ENCODE data around the gene MYO1H. TPM values are rescaled to one million over a fixed set of nuclear protein-coding genes. Genes with fewer than 3 reads are reported as not detected.

MYO1H gene
- total and polyA plus RNA-seq, 5 donors from 2014 or later = 0.14 TPM; not detected in 4

DNA sequence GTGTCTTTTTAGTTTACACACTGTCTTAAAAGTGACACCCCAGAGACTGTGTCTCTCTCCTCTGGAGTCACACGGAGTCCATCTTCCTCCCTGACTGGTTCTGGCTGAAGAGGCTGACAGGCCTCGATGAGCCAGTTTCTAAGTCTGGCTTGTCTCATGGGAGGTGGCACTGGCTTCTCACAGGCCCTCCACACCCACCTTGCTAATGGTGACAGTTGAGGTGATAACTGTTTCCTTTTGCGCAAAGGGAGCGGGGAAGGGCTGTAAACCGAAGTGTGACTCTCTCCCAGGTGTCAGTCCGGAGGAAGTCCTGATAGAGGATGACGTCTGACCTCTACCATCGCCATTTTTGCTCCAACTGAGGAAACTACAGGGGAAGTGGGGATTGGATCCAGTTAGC lies 99.2 kb downstream of the MYO1H start:
- Mint-ChIP-seq H3K27ac (no peak overlapping the region), H3K4me3 (no peak overlapping the region), H3K36me3 (peaks cover 34% of the 10 kb centered on the region), H3K27me3 (no peaks in the 10 kb centered on the region), H3K9me3 (no peaks in the 10 kb centered on the region), H3K4me1 (peaks cover 0 to 7% (median under 1%) of the 10 kb centered on the region in 4 donors)
- Histone ChIP-seq H3K9me3 (ENCODE audit: control insufficient read depth in 2 of 2, low read length in 2 of 2) (no peaks in the 10 kb centered on the region), H3K27ac (ENCODE audit: insufficient read depth, low read length, poor library complexity, severe bottlenecking) (no peak overlapping the region), H3K36me3 (ENCODE audit: control insufficient read depth, insufficient read depth, low read length) (peaks cover 52% of the 10 kb centered on the region), H3K4me3 (ENCODE audit: low read depth, low read length) (no peak overlapping the region), H3K27me3 (ENCODE audit: control insufficient read depth, insufficient read depth, low read length) (no peaks in the 10 kb centered on the region), H3K4me1 (ENCODE audit: control insufficient read depth, insufficient read depth, low read length, poor library complexity, severe bottlenecking) (no peaks in the 10 kb centered on the region)
- DNase-seq = no peak
- ATAC-seq (ENCODE audit: low read depth in 2 of 2) = no peak

- peaks cover 57% of the 10 kb centered on the region for H3K36me3 ChIP-seq (ENCODE audit: control insufficient read depth, insufficient read depth, low read length)
- no peak overlapping the region for H3K27ac ChIP-seq (ENCODE audit: insufficient read depth, low read length, poor library complexity, severe bottlenecking)
- no peaks in the 10 kb centered on the region for H3K27me3 Mint-ChIP-seq
- H3K9me3 ChIP-seq (ENCODE audit: control insufficient read depth in 2 of 2, low read length in 2 of 2) = no peaks in the 10 kb centered on the region
- H3K9me3 Mint-ChIP-seq = no peaks in the 10 kb centered on the region
- ATAC-seq (ENCODE audit: low read depth in 2 of 2) (no peak), DNase-seq (no peak)
- H3K27ac Mint-ChIP-seq = no peak overlapping the region
- peaks cover 0 to 6% (median under 1%) of the 10 kb centered on the region in 4 donors for H3K4me1 Mint-ChIP-seq
- H3K36me3 Mint-ChIP-seq = peaks cover 37% of the 10 kb centered on the region
- H3K27me3 ChIP-seq (ENCODE audit: control insufficient read depth, insufficient read depth, low read length) = no peaks in the 10 kb centered on the region
- H3K4me3 Mint-ChIP-seq = no peak overlapping the region
- no peaks in the 10 kb centered on the region for H3K4me1 ChIP-seq (ENCODE audit: control insufficient read depth, insufficient read depth, low read length, poor library complexity, severe bottlenecking)
- H3K4me3 ChIP-seq (ENCODE audit: low read depth, low read length) = no peak overlapping the region
Measured at GRCh38 chr12:109447482-109447881, 99.8 kb downstream of the MYO1H start.

DNA sequence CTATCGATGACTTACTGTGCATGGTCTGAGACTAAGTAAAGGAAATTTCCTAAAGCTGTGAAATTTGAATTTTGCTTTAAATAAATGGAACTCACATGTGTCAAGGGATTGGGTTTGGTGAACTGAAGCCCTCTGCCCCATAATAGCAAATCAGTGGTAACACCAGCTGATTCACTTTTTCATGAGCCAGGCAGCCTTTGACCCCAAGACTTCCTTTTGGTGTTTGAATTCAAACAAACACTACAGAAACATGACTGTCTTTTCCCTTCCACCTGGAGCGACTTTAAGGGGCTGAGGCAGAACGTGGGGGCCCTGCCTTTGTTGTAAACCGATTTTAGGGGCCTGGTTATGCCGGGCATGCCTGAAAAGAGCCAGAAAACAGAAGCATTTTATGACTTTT lies 100.6 kb downstream of the MYO1H start:
- H3K27ac ChIP-seq (ENCODE audit: insufficient read depth, low read length, poor library complexity, severe bottlenecking) = no peak overlapping the region
- Mint-ChIP-seq H3K4me1 (peaks cover 0 to 5% (median under 1%) of the 10 kb centered on the region in 4 donors), H3K4me3 (no peak overlapping the region), H3K9me3 (no peaks in the 10 kb centered on the region), H3K27me3 (no peaks in the 10 kb centered on the region), H3K36me3 (peaks cover 37% of the 10 kb centered on the region), H3K27ac (no peak overlapping the region)
- H3K27me3 ChIP-seq (ENCODE audit: control insufficient read depth, insufficient read depth, low read length) = no peaks in the 10 kb centered on the region
- H3K36me3 ChIP-seq (ENCODE audit: control insufficient read depth, insufficient read depth, low read length) = peaks cover 65% of the 10 kb centered on the region
- no peaks in the 10 kb centered on the region for H3K9me3 ChIP-seq (ENCODE audit: control insufficient read depth in 2 of 2, low read length in 2 of 2)
- no peak for DNase-seq
- ATAC-seq (ENCODE audit: low read depth in 2 of 2) = no peak
- H3K4me1 ChIP-seq (ENCODE audit: control insufficient read depth, insufficient read depth, low read length, poor library complexity, severe bottlenecking) = no peaks in the 10 kb centered on the region
- H3K4me3 ChIP-seq (ENCODE audit: low read depth, low read length) = no peak overlapping the region

DNA sequence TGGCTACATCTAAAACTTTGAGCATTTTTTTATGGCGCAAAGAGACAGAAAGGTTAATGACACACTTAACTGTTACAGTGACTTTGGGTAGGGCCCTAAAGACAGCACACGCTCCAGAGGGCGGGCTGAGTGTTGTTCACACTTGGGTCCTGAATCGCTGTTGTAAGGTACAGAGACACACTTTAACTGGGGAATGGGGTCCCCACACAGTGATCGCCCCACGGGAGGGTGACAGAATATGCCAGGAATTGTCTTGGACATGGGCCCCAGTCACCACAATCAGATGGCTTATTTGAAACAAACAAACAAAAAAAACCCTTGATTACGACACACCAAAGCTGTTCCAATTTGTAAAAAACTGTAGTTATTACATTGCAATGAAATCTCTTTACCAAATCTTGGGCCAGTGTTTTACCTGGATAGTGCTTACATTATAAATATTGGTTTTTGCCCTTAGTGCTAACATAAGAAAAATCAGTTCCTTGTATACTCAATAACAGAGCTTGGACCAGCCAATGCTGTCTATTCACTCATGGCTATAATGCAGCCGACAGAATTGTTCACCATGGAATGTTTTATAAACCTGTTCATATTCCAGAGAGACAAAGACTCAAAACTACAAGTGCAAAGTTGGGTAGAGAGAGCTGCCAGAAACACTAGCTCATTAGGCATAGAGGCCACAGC lies 101.1 kb downstream of the MYO1H start:
- Mint-ChIP-seq H3K36me3 (peaks cover 37% of the 10 kb centered on the region), H3K4me3 (no peak overlapping the region), H3K9me3 (no peaks in the 10 kb centered on the region), H3K4me1 (peaks cover 0 to 5% (median under 1%) of the 10 kb centered on the region in 4 donors), H3K27me3 (no peaks in the 10 kb centered on the region), H3K27ac (no peak overlapping the region)
- Histone ChIP-seq H3K4me1 (ENCODE audit: control insufficient read depth, insufficient read depth, low read length, poor library complexity, severe bottlenecking) (no peaks in the 10 kb centered on the region), H3K9me3 (ENCODE audit: control insufficient read depth in 2 of 2, low read length in 2 of 2) (no peaks in the 10 kb centered on the region), H3K4me3 (ENCODE audit: low read depth, low read length) (no peak overlapping the region), H3K36me3 (ENCODE audit: control insufficient read depth, insufficient read depth, low read length) (peaks cover 71% of the 10 kb centered on the region), H3K27ac (ENCODE audit: insufficient read depth, low read length, poor library complexity, severe bottlenecking) (no peak overlapping the region), H3K27me3 (ENCODE audit: control insufficient read depth, insufficient read depth, low read length) (no peaks in the 10 kb centered on the region)
- DNase-seq (no peak), ATAC-seq (ENCODE audit: low read depth in 2 of 2) (no peak)

GRCh38 chr12:109449845-109450532 lies 102.3 kb downstream of the MYO1H start:
- peak in 1 of 3 donors; percentile 38 for DNase-seq
- Mint-ChIP-seq H3K27me3 (no peaks in the 10 kb centered on the region), H3K27ac (no peak overlapping the region), H3K4me3 (peak overlapping the region in 1 of 4 donors; percentile 54), H3K36me3 (peaks cover 44% of the 10 kb centered on the region), H3K4me1 (peaks cover 0 to 5% (median under 1%) of the 10 kb centered on the region in 4 donors), H3K9me3 (no peaks in the 10 kb centered on the region)
- no peak overlapping the region for H3K27ac ChIP-seq (ENCODE audit: insufficient read depth, low read length, poor library complexity, severe bottlenecking)
- no peaks in the 10 kb centered on the region for H3K27me3 ChIP-seq (ENCODE audit: control insufficient read depth, insufficient read depth, low read length)
- no peaks in the 10 kb centered on the region for H3K9me3 ChIP-seq (ENCODE audit: control insufficient read depth in 2 of 2, low read length in 2 of 2)
- no peak for ATAC-seq (ENCODE audit: low read depth in 2 of 2)
- no peak overlapping the region for H3K4me3 ChIP-seq (ENCODE audit: low read depth, low read length)
- H3K36me3 ChIP-seq (ENCODE audit: control insufficient read depth, insufficient read depth, low read length) = peaks cover 80% of the 10 kb centered on the region
- no peaks in the 10 kb centered on the region for H3K4me1 ChIP-seq (ENCODE audit: control insufficient read depth, insufficient read depth, low read length, poor library complexity, severe bottlenecking)

DNA sequence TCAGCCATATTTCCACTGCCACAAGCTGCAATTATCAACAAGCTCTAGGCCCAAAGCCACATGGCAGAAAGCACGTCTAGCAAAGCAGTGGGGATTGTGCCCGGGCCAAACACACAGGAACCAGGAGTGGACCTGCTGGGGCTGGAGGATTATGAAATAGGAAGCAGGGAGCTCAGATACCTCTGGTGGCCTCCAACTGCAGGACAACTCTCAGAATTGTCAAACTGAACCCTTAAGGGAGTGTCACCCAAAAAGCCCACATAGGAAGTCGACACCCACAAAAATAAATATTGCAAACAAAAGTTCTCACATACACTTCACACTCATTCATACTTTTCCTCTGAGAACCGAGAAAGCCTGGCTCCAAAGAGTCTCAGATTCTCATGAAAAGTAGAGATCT lies 103.3 kb downstream of the MYO1H start:
- peak in 1 of 3 donors; percentile 27 for DNase-seq
- Histone ChIP-seq H3K27ac (ENCODE audit: insufficient read depth, low read length, poor library complexity, severe bottlenecking) (no peak overlapping the region), H3K27me3 (ENCODE audit: control insufficient read depth, insufficient read depth, low read length) (no peaks in the 10 kb centered on the region), H3K9me3 (ENCODE audit: control insufficient read depth in 2 of 2, low read length in 2 of 2) (no peaks in the 10 kb centered on the region), H3K4me1 (ENCODE audit: control insufficient read depth, insufficient read depth, low read length, poor library complexity, severe bottlenecking) (no peaks in the 10 kb centered on the region), H3K36me3 (ENCODE audit: control insufficient read depth, insufficient read depth, low read length) (peaks cover 86% of the 10 kb centered on the region), H3K4me3 (ENCODE audit: low read depth, low read length) (no peak overlapping the region)
- no peaks in the 10 kb centered on the region for H3K27me3 Mint-ChIP-seq
- H3K4me3 Mint-ChIP-seq = no peak overlapping the region
- H3K36me3 Mint-ChIP-seq = peaks cover 44% of the 10 kb centered on the region
- ATAC-seq (ENCODE audit: low read depth in 2 of 2) = no peak
- H3K4me1 Mint-ChIP-seq = peaks cover 0 to 5% (median under 1%) of the 10 kb centered on the region in 4 donors
- no peaks in the 10 kb centered on the region for H3K9me3 Mint-ChIP-seq
- peak overlapping the region in 1 of 3 donors; percentile 43 for H3K27ac Mint-ChIP-seq

DNA sequence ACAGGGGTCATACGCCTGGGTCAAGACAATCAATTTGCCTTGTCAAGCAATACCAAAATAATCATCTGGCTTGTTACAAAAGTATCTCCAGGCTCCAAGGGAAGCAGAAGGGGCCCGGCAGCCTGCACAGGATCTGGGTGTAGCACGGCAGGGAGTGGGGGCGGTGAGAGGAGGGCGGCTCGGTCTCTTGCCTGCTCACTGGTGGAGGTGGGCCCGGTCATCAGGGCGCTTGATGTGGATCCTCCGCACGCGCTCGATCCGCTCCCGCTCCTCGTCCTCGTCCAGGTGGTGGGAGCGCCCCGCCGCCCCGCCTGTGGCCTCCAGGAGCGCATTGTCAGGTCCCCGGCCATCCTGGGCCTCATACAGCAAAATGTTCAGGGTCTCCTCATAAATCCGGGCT lies 103.7 kb downstream of the MYO1H start:
- H3K9me3 Mint-ChIP-seq = no peaks in the 10 kb centered on the region
- H3K4me3 ChIP-seq (ENCODE audit: low read depth, low read length) = no peak overlapping the region
- H3K36me3 ChIP-seq (ENCODE audit: control insufficient read depth, insufficient read depth, low read length) = peaks cover 90% of the 10 kb centered on the region
- H3K36me3 Mint-ChIP-seq = peaks cover 46% of the 10 kb centered on the region
- no peak overlapping the region for H3K27ac Mint-ChIP-seq
- H3K27me3 Mint-ChIP-seq = no peaks in the 10 kb centered on the region
- no peaks in the 10 kb centered on the region for H3K27me3 ChIP-seq (ENCODE audit: control insufficient read depth, insufficient read depth, low read length)
- no peak overlapping the region for H3K27ac ChIP-seq (ENCODE audit: insufficient read depth, low read length, poor library complexity, severe bottlenecking)
- ATAC-seq (ENCODE audit: low read depth in 2 of 2) = no peak
- DNase-seq = no peak
- no peaks in the 10 kb centered on the region for H3K9me3 ChIP-seq (ENCODE audit: control insufficient read depth in 2 of 2, low read length in 2 of 2)
- no peak overlapping the region for H3K4me3 Mint-ChIP-seq
- H3K4me1 ChIP-seq (ENCODE audit: control insufficient read depth, insufficient read depth, low read length, poor library complexity, severe bottlenecking) = no peaks in the 10 kb centered on the region
- H3K4me1 Mint-ChIP-seq = peaks cover 0 to 5% (median under 1%) of the 10 kb centered on the region in 4 donors

All from CD4-positive, CD25-positive, alpha-beta regulatory T cell (primary cell).